Skeletal muscle satellite cell (primary cell): ENCODE data around the gene TMEM245.

Experiments
- H3K27me3 ChIP-seq: 2 replicates; pipeline ENCODE4 v1.7.0; 2013; ENCODE audit warnings: low read length; ENCODE audit not compliant: control insufficient read depth, insufficient read depth
- H3K36me3 ChIP-seq: 2 replicates; pipeline ENCODE4 v1.7.0; 2013; ENCODE audit warnings: mild to moderate bottlenecking, control low read depth, low read length; ENCODE audit not compliant: insufficient read depth
- H3K4me1 ChIP-seq: 2 replicates; pipeline ENCODE4 v1.7.0; 2013; ENCODE audit warnings: low read length; ENCODE audit not compliant: control insufficient read depth, insufficient read depth
- H3K4me2 ChIP-seq: 2 replicates; pipeline ENCODE4 v1.7.0; 2013; ENCODE audit warnings: mild to moderate bottlenecking, low read length
- H3K4me3 ChIP-seq: 2 replicates; pipeline ENCODE4 v1.7.0; 2013; ENCODE audit warnings: low read length
- H3K9ac ChIP-seq: 2 replicates; pipeline ENCODE4 v1.7.0; 2013; ENCODE audit warnings: mild to moderate bottlenecking, low read depth, low read length, moderate library complexity
- H3K9me3 ChIP-seq: replicated peaks from 2 replicates; pipeline ENCODE4 v1.7.0; 2013; ENCODE audit warnings: mild to moderate bottlenecking, control low read depth, low read length

The TMEM245 gene

GRCh38 chr9:109156708-109157107 lies 37.0 kb upstream of the TMEM245 start:
- Histone ChIP-seq H3K4me3 (no peak overlapping the region), H3K9ac (no peak overlapping the region), H3K4me2 (no peak overlapping the region), H3K27me3 (peaks cover 18% of the 10 kb centered on the region), H3K36me3 (no peaks in the 10 kb centered on the region), H3K9me3 (no peaks in the 10 kb centered on the region), H3K4me1 (no peaks in the 10 kb centered on the region)

- no peaks in the 10 kb centered on the region for H3K36me3 ChIP-seq
Observed at GRCh38 chr9:109150925-109151545, 31.3 kb upstream of the TMEM245 start.

GRCh38 chr9:109149722-109150121 lies 30.0 kb upstream of the TMEM245 start:
- H3K4me1 ChIP-seq, result no peaks in the 10 kb centered on the region
- no peak overlapping the region for H3K9ac ChIP-seq
- no peak overlapping the region for H3K4me3 ChIP-seq
- H3K27me3 ChIP-seq, result peaks cover 20% of the 10 kb centered on the region
- H3K4me2 ChIP-seq, result no peak overlapping the region
- no peaks in the 10 kb centered on the region for H3K9me3 ChIP-seq
- no peaks in the 10 kb centered on the region for H3K36me3 ChIP-seq

More at GRCh38 chr9:109150925-109151545, 31.3 kb upstream of the TMEM245 start:
- H3K4me1 ChIP-seq, result no peaks in the 10 kb centered on the region
- peaks cover 27% of the 10 kb centered on the region for H3K27me3 ChIP-seq
- no peak overlapping the region for H3K9ac ChIP-seq
- no peak overlapping the region for H3K4me3 ChIP-seq
- no peaks in the 10 kb centered on the region for H3K9me3 ChIP-seq
- H3K4me2 ChIP-seq, result no peak overlapping the region

GRCh38 chr9:109149089-109149488 lies 29.3 kb upstream of the TMEM245 start:
- Histone ChIP-seq H3K9ac (no peak overlapping the region), H3K9me3 (no peaks in the 10 kb centered on the region), H3K27me3 (peaks cover 18% of the 10 kb centered on the region), H3K36me3 (no peaks in the 10 kb centered on the region), H3K4me2 (no peak overlapping the region), H3K4me3 (no peak overlapping the region), H3K4me1 (no peaks in the 10 kb centered on the region)

GRCh38 chr9:109145051-109145450 lies 25.3 kb upstream of the TMEM245 start:
- H3K4me3 ChIP-seq, result no peak overlapping the region
- H3K4me2 ChIP-seq, result no peak overlapping the region
- no peaks in the 10 kb centered on the region for H3K9me3 ChIP-seq
- H3K4me1 ChIP-seq, result no peaks in the 10 kb centered on the region
- no peaks in the 10 kb centered on the region for H3K36me3 ChIP-seq
- no peak overlapping the region for H3K9ac ChIP-seq
- H3K27me3 ChIP-seq, result peaks cover 18% of the 10 kb centered on the region

GRCh38 chr9:109143881-109144562 lies 24.3 kb upstream of the TMEM245 start:
- Histone ChIP-seq H3K9me3 (no peaks in the 10 kb centered on the region), H3K36me3 (no peaks in the 10 kb centered on the region), H3K27me3 (peaks cover 18% of the 10 kb centered on the region), H3K4me3 (no peak overlapping the region), H3K9ac (no peak overlapping the region), H3K4me2 (no peak overlapping the region), H3K4me1 (no peaks in the 10 kb centered on the region)

- no peaks in the 10 kb centered on the region for H3K4me1 ChIP-seq
- no peak overlapping the region for H3K4me3 ChIP-seq
- peaks cover under 1% of the 10 kb centered on the region for H3K27me3 ChIP-seq
- no peaks in the 10 kb centered on the region for H3K36me3 ChIP-seq
- no peak overlapping the region for H3K4me2 ChIP-seq
- H3K9ac ChIP-seq, result no peak overlapping the region
- H3K9me3 ChIP-seq, result no peaks in the 10 kb centered on the region
Observed at GRCh38 chr9:109141375-109141774, 21.6 kb upstream of the TMEM245 start.

GRCh38 chr9:109139851-109140250 lies 20.1 kb upstream of the TMEM245 start:
- Histone ChIP-seq H3K4me3 (no peak overlapping the region), H3K9me3 (no peaks in the 10 kb centered on the region), H3K27me3 (no peaks in the 10 kb centered on the region), H3K4me1 (no peaks in the 10 kb centered on the region), H3K4me2 (no peak overlapping the region), H3K9ac (no peak overlapping the region), H3K36me3 (no peaks in the 10 kb centered on the region)

- no peaks in the 10 kb centered on the region for H3K27me3 ChIP-seq
- no peaks in the 10 kb centered on the region for H3K9me3 ChIP-seq
- no peak overlapping the region for H3K4me2 ChIP-seq
- H3K4me3 ChIP-seq, result no peak overlapping the region
- H3K4me1 ChIP-seq, result no peaks in the 10 kb centered on the region
- no peak overlapping the region for H3K9ac ChIP-seq
- no peaks in the 10 kb centered on the region for H3K36me3 ChIP-seq
Observed at GRCh38 chr9:109138421-109138820, 18.7 kb upstream of the TMEM245 start.

GRCh38 chr9:109134167-109134578 lies 14.4 kb upstream of the TMEM245 start:
- H3K4me3 ChIP-seq, result no peak overlapping the region
- H3K9ac ChIP-seq, result no peak overlapping the region
- no peaks in the 10 kb centered on the region for H3K9me3 ChIP-seq
- no peak overlapping the region for H3K4me2 ChIP-seq
- no peaks in the 10 kb centered on the region for H3K27me3 ChIP-seq
- no peaks in the 10 kb centered on the region for H3K36me3 ChIP-seq
- H3K4me1 ChIP-seq, result no peaks in the 10 kb centered on the region

GRCh38 chr9:109133533-109133932 lies 13.8 kb upstream of the TMEM245 start:
- Histone ChIP-seq H3K4me3 (no peak overlapping the region), H3K9me3 (no peaks in the 10 kb centered on the region), H3K4me1 (no peaks in the 10 kb centered on the region), H3K4me2 (no peak overlapping the region), H3K9ac (no peak overlapping the region), H3K27me3 (no peaks in the 10 kb centered on the region), H3K36me3 (no peaks in the 10 kb centered on the region)

- no peaks in the 10 kb centered on the region for H3K9me3 ChIP-seq
- H3K4me1 ChIP-seq, result no peaks in the 10 kb centered on the region
- H3K27me3 ChIP-seq, result no peaks in the 10 kb centered on the region
- no peaks in the 10 kb centered on the region for H3K36me3 ChIP-seq
- no peak overlapping the region for H3K4me2 ChIP-seq
- H3K9ac ChIP-seq, result no peak overlapping the region
- no peak overlapping the region for H3K4me3 ChIP-seq
Observed at GRCh38 chr9:109132567-109133021, 12.8 kb upstream of the TMEM245 start.
